NCI-H1436 (cell line): ENCODE results near the gene TM9SF3.
"Not testable (repeated sequence)": the region's sequence is repeated elsewhere in the genome, so short reads cannot be mapped to it uniquely, and the experiment has no call there.

Experiments
- DNase-seq: peaks from one replicate; lab custom pipeline; 2025; lab: John Stamatoyannopoulos, UW

Gene TM9SF3

GRCh38 chr10:96598846-96599245 lies 12.0 kb upstream of the TM9SF3 start:
- no peak for DNase-seq

DNA sequence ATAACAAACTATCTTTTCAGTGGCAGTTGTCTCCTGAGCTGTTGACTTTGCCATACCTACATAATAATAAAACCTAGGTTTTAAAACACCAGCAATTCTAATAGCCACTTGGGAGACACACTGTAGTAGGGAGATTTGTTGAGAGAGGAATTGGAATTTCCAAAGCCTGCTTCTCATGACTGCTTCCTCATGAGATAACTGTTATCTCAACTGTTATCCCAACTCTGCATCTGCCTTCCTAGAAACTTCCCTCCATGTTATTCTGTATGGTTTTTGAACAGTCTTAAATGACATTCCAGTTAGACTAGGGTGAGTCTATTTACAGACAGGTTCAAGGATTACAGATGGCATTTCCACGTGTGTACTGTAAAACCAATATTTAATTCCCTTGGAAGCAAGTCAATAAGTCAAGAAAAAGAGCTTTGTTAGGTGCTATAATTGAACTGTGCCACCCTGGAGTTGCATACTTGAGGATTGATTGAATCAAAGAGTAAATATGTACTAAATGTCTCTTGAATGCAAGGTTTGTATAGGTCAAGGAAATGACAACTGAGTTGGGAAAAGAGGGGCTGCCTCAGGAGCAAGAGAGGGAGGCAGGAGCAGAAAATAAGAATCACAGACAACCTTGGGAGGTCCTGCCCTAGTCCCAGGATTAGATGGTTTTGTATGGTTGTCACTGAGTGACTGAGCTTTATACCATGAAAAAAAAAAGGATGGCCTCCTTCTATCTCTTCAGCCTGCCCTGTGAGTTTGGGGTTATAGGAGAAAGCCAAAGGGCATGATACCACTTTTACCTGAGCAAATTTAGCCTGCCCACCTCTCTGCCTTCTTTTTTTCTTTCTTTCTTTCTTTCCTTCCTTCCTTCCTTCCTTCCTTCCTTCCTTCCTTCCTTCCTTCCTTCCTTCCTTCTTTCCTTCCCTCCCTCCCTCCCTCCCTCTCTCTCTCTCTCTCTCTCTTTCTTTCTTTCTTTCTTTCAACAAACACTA lies 9.9 kb upstream of the TM9SF3 start:
- DNase-seq = no peak

- no peak for DNase-seq
These were observed 8.9 kb upstream of the TM9SF3 start for GRCh38 chr10:96595741-96596140.

DNA sequence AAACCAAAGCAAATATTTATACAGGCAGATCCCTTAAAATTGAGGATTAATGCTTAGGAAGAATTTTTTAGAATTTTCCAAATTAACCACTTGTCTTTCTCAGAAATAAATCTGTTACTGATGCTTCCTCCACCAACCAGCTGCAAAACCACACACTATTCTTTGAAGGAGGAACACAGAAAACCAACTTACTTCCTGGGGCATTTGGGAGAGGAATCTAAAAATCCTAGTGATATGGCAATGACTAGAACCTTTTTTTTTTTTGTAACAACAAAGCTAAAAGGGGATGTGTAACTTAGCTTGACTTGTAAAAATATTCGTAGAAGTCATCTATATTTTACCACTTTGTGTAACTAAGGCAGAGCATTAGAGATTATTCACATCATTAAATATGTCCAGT lies 5.1 kb upstream of the TM9SF3 start:
- no peak for DNase-seq

- no peak for DNase-seq
These were observed 2.0 kb upstream of the TM9SF3 start for GRCh38 chr10:96588616-96589419.

DNA sequence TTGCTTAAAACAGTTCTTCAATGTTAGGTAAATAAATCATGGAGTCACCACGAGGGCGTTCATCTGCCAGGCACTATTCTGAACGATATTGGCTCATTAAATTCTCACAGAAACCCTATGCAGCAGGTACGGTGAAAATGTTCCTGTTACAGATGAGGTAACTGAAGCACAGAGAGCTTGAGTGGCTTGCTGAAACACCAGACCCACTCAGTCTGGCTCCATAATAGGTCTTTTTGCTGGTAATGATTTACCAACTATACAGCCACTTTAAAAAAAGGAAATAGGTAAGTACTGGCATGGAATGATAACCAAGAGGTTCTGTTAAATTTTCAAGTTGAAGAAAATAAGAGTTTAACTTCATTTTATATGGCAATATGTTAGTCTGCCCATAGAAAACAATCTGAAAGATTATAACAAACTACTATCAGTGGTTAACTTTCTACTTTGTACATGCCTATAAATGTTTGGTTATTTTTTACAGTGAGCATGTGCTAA lies 1.3 kb upstream of the TM9SF3 start:
- DNase-seq = no peak

- DNase-seq = no peak
These were observed 650 bp upstream of the TM9SF3 start for GRCh38 chr10:96587264-96588059.

DNA sequence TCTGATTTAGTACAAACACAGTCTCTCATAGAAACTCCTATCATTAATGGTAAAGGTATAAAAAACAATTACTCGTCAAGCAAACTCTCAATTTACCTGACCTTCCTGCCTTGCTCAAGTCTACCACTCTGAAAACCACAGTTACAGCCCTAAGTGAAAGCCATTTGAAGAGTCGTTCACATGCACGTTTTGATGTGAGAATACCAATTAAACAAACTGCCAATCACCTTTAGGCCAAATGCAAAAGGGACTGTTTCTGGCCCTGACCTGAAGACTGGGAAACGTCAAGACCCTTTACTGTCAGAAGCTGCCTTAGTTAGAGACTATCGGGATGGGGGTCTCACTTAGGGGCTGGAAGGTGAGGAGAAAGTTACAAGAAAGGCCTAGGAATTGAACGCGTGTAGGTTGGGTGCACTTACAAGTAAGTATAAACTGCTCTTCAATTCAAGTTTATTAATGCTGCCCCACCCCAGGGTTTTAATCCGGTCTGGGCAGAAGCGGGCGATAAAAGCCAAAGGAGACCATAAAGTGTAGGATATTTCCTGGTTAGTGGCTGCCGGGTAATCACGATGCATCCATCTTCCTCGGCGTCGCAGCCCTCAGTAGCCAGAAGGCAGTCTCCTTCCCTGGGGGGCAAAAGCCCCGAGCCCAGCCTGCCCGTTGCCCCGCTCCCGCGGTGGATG lies 935 bp downstream of the TM9SF3 start:
- no peak for DNase-seq

DNA sequence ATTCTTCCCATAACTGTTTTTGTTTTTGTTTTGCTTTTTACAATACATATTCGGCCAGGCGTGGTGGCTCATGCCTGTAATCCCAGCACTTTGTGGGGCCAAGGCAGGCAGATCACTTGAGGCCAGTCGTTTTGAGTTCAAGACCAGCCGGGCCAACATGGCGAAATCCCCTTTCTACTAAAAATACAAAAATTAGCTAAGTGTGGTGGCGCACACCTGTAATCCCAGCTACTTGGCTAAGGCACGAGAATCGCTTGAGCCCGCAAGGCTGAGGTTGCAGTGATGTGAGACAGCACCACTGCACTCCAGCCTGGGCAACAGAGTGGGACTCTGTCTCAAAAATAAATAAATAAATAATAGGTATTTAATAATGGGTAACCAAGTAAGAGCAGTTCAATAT lies 2.3 kb downstream of the TM9SF3 start:
- no peak for DNase-seq

GRCh38 chr10:96584035-96584434 lies 2.8 kb downstream of the TM9SF3 start:
- DNase-seq = no peak

DNA sequence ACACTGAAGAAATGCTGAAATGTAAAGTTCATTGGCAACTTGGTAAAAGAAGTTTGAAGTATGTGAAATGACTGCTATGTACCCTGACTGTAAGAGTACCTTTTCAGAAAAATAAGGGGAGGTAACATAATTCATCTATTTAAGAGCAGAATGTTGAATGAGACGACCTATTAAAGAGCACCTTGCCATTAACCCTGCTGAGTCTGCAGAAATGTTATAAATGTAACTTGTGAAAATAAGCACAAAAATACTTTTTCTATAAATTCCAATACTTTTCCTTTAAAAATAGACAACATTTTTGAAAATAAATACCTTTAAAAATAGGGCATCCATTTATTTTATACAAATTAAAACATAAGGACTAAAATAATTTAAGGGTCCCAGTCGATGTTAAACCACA lies 7.7 kb downstream of the TM9SF3 start:
- DNase-seq = no peak

- no peak for DNase-seq
These were observed 8.2 kb downstream of the TM9SF3 start for GRCh38 chr10:96578633-96579032.

- no peak for DNase-seq
These were observed 8.8 kb downstream of the TM9SF3 start for GRCh38 chr10:96578022-96578421.

DNA sequence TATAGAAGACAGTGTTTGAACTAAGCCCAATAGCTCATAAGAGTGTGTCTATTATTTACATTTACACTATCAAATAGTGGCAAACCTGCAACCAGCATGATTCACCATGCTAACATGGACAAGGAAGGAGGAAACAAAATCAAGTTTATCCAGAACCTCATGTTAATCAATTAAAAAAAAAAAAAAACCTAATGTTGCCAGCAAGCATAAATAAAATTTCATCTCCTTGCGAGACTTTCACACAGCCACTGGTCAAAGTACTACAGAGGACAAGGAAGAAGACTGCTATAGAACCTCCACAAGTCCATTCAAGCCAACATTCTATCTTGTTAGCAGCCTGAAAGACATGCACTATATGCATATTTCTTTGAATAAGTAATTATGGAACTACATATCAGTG lies 9.7 kb downstream of the TM9SF3 start:
- no peak for DNase-seq

- DNase-seq = no peak
These were observed 10.4 kb downstream of the TM9SF3 start for GRCh38 chr10:96576277-96576980.

- DNase-seq = not testable (repeated sequence)
These were observed 12.2 kb downstream of the TM9SF3 start for GRCh38 chr10:96574564-96574963.

DNA sequence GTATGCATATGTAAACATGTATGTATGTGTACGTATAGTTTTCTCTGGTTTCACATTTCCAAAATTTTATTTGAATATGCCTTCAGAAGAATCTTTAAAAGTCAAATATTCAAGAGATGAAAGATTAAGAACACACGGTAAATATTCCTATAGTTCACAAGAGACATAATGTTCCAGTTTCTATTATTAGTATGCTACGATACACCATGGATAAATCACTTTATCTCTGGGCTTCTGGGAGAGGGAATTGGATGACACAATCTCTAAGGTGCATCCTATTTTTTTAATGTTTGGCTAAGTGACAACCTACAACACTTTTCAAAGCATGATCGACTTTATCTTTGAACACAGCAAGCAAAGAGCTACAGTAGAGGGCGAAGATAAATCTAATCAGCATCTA lies 13.8 kb downstream of the TM9SF3 start:
- DNase-seq = no peak

GRCh38 chr10:96570983-96571964 lies 15.5 kb downstream of the TM9SF3 start:
- DNase-seq = no peak

GRCh38 chr10:96570511-96570910 lies 16.3 kb downstream of the TM9SF3 start:
- no peak for DNase-seq

GRCh38 chr10:96568402-96568801 lies 18.4 kb downstream of the TM9SF3 start:
- DNase-seq = no peak
